ENCODE results near the gene ZNF385B. TPM values are rescaled to one million over a fixed set of nuclear protein-coding genes. Genes with fewer than 3 reads are reported as not detected.
A peak's percentile ranks its signal among the peaks of the same experiment; 100 is the strongest.

Gene ZNF385B
- total RNA-seq, 1 experiment from 2014 or later, result not detected

- Histone ChIP-seq H3K36me3 (ENCODE audit: insufficient read depth, low read length) (no peaks in the 10 kb centered on the region), H3K4me3 (ENCODE audit: low read length) (no peak overlapping the region), H3K4me1 (ENCODE audit: low read length) (no peaks in the 10 kb centered on the region), H4K20me1 (ENCODE audit: insufficient read depth, low read depth, low read length) (no peaks in the 10 kb centered on the region), H3K9ac (ENCODE audit: low read length) (no peak overlapping the region), H3K79me2 (ENCODE audit: low read length) (no peaks in the 10 kb centered on the region), H3K4me2 (ENCODE audit: low read depth, low read length, poor library complexity, severe bottlenecking) (no peak overlapping the region), H2AFZ (ENCODE audit: low read length) (no peak overlapping the region), H3K27me3 (ENCODE audit: low read length) (no peaks in the 10 kb centered on the region), H3K9me2 (replicated peaks; ENCODE audit: insufficient read depth, low read length) (no peaks in the 10 kb centered on the region), H3K27ac (ENCODE audit: low read length) (no peak overlapping the region), H3K9me3 (ENCODE audit: low read length) (no peaks in the 10 kb centered on the region)
- no peak for DNase-seq
These were observed 434.3 kb downstream of the ZNF385B start for GRCh38 chr2:179427065-179427464.

DNA sequence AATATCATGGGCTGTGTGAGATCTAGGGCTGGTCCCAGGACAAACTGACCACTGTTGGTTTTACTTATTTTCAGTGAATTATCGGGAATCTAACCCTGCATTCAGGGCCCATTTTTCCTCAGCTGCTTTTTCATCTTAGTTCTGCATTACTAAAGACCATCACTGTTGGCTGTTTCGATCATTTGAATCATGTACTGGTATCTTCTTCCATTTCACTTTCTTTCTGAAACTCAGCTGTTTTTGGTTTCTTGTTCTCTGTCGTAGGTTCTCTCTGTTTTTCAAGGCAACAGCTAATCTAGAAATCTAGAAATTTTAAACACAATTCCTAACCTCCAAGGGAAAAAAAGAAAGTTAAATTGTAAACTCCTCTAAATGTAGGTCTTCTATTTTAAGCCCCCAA is 436.8 kb downstream of the ZNF385B start:
- H3K9ac ChIP-seq (ENCODE audit: low read length), result no peak overlapping the region
- H4K20me1 ChIP-seq (ENCODE audit: insufficient read depth, low read depth, low read length), result no peaks in the 10 kb centered on the region
- H3K4me2 ChIP-seq (ENCODE audit: low read depth, low read length, poor library complexity, severe bottlenecking), result no peak overlapping the region
- H3K79me2 ChIP-seq (ENCODE audit: low read length), result no peaks in the 10 kb centered on the region
- H3K4me1 ChIP-seq (ENCODE audit: low read length), result no peaks in the 10 kb centered on the region
- no peaks in the 10 kb centered on the region for H3K9me3 ChIP-seq (ENCODE audit: low read length)
- H3K9me2 ChIP-seq (replicated peaks; ENCODE audit: insufficient read depth, low read length), result no peaks in the 10 kb centered on the region
- no peaks in the 10 kb centered on the region for H3K36me3 ChIP-seq (ENCODE audit: insufficient read depth, low read length)
- no peak for DNase-seq
- no peak overlapping the region for H3K4me3 ChIP-seq (ENCODE audit: low read length)
- H3K27ac ChIP-seq (ENCODE audit: low read length), result no peak overlapping the region
- H2AFZ ChIP-seq (ENCODE audit: low read length), result no peak overlapping the region
- H3K27me3 ChIP-seq (ENCODE audit: low read length), result no peaks in the 10 kb centered on the region

GRCh38 chr2:179422037-179422643 is 439.3 kb downstream of the ZNF385B start:
- no peak overlapping the region for H3K9ac ChIP-seq (ENCODE audit: low read length)
- H3K4me2 ChIP-seq (ENCODE audit: low read depth, low read length, poor library complexity, severe bottlenecking), result no peak overlapping the region
- no peaks in the 10 kb centered on the region for H3K27me3 ChIP-seq (ENCODE audit: low read length)
- H3K79me2 ChIP-seq (ENCODE audit: low read length), result no peaks in the 10 kb centered on the region
- no peaks in the 10 kb centered on the region for H3K36me3 ChIP-seq (ENCODE audit: insufficient read depth, low read length)
- no peaks in the 10 kb centered on the region for H3K9me3 ChIP-seq (ENCODE audit: low read length)
- H2AFZ ChIP-seq (ENCODE audit: low read length), result no peak overlapping the region
- no peaks in the 10 kb centered on the region for H3K9me2 ChIP-seq (replicated peaks; ENCODE audit: insufficient read depth, low read length)
- no peak overlapping the region for H3K4me3 ChIP-seq (ENCODE audit: low read length)
- H3K4me1 ChIP-seq (ENCODE audit: low read length), result no peaks in the 10 kb centered on the region
- no peak overlapping the region for H3K27ac ChIP-seq (ENCODE audit: low read length)
- DNase-seq, result peak; percentile 83
- no peaks in the 10 kb centered on the region for H4K20me1 ChIP-seq (ENCODE audit: insufficient read depth, low read depth, low read length)

DNA sequence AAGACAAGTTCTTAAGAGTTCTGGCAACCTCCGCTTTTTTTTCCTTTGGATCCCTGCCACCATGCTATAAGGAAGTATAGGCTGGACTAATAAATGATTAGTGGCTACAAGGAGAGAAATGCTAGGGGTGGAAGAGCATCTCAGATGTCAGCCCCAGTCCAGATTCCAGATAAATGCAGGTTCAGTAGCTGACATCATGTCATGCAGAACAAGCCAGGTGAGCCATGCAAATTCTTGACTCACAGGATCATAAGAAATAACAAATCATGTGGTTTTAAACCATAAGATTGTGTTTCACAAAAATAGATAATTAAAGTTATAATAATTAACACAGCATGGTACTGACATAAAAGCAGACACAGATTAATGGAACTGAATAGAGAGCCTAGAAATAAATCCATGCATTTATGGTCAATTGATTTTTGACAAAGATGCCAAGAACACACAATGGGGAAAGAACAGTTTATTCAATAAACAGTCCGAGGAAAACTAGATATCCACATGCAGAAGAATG is 443.9 kb downstream of the ZNF385B start:
- no peak overlapping the region for H3K4me3 ChIP-seq (ENCODE audit: low read length)
- no peak overlapping the region for H3K27ac ChIP-seq (ENCODE audit: low read length)
- no peaks in the 10 kb centered on the region for H3K9me2 ChIP-seq (replicated peaks; ENCODE audit: insufficient read depth, low read length)
- H2AFZ ChIP-seq (ENCODE audit: low read length), result no peak overlapping the region
- no peaks in the 10 kb centered on the region for H3K9me3 ChIP-seq (ENCODE audit: low read length)
- no peak for DNase-seq
- no peaks in the 10 kb centered on the region for H3K27me3 ChIP-seq (ENCODE audit: low read length)
- no peaks in the 10 kb centered on the region for H3K79me2 ChIP-seq (ENCODE audit: low read length)
- H3K36me3 ChIP-seq (ENCODE audit: insufficient read depth, low read length), result no peaks in the 10 kb centered on the region
- no peaks in the 10 kb centered on the region for H3K4me1 ChIP-seq (ENCODE audit: low read length)
- no peaks in the 10 kb centered on the region for H4K20me1 ChIP-seq (ENCODE audit: insufficient read depth, low read depth, low read length)
- H3K4me2 ChIP-seq (ENCODE audit: low read depth, low read length, poor library complexity, severe bottlenecking), result no peak overlapping the region
- no peak overlapping the region for H3K9ac ChIP-seq (ENCODE audit: low read length)

GRCh38 chr2:179412112-179412511 is 449.3 kb downstream of the ZNF385B start:
- no peak for DNase-seq
- Histone ChIP-seq H3K9me3 (ENCODE audit: low read length) (no peaks in the 10 kb centered on the region), H3K4me1 (ENCODE audit: low read length) (no peaks in the 10 kb centered on the region), H2AFZ (ENCODE audit: low read length) (no peak overlapping the region), H3K4me2 (ENCODE audit: low read depth, low read length, poor library complexity, severe bottlenecking) (no peak overlapping the region), H3K27me3 (ENCODE audit: low read length) (no peaks in the 10 kb centered on the region), H3K27ac (ENCODE audit: low read length) (no peak overlapping the region), H3K9me2 (replicated peaks; ENCODE audit: insufficient read depth, low read length) (no peaks in the 10 kb centered on the region), H3K79me2 (ENCODE audit: low read length) (no peaks in the 10 kb centered on the region), H3K36me3 (ENCODE audit: insufficient read depth, low read length) (no peaks in the 10 kb centered on the region), H3K9ac (ENCODE audit: low read length) (no peak overlapping the region), H3K4me3 (ENCODE audit: low read length) (no peak overlapping the region), H4K20me1 (ENCODE audit: insufficient read depth, low read depth, low read length) (no peaks in the 10 kb centered on the region)

DNA sequence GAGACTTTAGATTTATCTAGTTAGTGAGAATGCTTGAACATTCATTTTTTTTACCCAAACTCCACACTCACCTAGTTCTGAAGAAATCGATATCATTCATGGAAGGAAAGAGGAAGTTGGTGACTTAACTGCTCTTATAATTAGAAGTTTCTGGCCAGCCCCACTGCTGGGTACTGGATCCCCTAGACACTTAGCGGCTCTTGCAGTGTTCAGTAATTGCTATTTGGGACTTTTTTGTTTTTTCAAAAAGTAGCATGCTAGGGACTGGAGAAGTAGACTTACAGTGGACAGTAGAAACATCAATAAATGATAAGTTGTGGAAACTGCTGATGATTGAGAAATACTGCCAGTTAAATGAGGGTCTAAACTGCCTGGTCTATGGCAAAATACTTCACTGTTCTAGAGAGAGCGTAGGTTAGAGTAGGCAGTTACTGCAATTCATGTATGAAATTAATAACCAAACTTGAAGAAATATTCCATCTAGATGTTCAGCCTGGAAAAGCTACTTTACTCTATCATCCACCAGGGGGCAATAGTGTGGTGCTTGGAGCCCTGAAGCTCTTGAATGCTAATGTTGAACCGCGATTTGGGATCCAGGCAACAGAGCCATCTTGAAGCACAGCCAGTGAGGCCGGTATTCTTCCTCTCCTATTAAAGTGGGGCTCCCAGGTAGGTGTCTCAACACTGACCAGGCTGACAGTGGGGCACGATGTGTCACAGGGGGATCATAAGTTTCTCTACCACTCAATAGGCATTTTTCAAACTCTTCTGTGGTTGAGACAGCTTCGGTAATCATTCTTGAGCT is 450.7 kb downstream of the ZNF385B start:
- no peaks in the 10 kb centered on the region for H3K9me2 ChIP-seq (replicated peaks; ENCODE audit: insufficient read depth, low read length)
- H3K9ac ChIP-seq (ENCODE audit: low read length), result no peak overlapping the region
- no peaks in the 10 kb centered on the region for H4K20me1 ChIP-seq (ENCODE audit: insufficient read depth, low read depth, low read length)
- peak; percentile 84 for DNase-seq
- no peak overlapping the region for H3K4me3 ChIP-seq (ENCODE audit: low read length)
- no peak overlapping the region for H2AFZ ChIP-seq (ENCODE audit: low read length)
- H3K9me3 ChIP-seq (ENCODE audit: low read length), result no peaks in the 10 kb centered on the region
- no peaks in the 10 kb centered on the region for H3K36me3 ChIP-seq (ENCODE audit: insufficient read depth, low read length)
- H3K79me2 ChIP-seq (ENCODE audit: low read length), result no peaks in the 10 kb centered on the region
- H3K27ac ChIP-seq (ENCODE audit: low read length), result no peak overlapping the region
- no peak overlapping the region for H3K4me2 ChIP-seq (ENCODE audit: low read depth, low read length, poor library complexity, severe bottlenecking)
- no peaks in the 10 kb centered on the region for H3K4me1 ChIP-seq (ENCODE audit: low read length)
- no peaks in the 10 kb centered on the region for H3K27me3 ChIP-seq (ENCODE audit: low read length)

DNA sequence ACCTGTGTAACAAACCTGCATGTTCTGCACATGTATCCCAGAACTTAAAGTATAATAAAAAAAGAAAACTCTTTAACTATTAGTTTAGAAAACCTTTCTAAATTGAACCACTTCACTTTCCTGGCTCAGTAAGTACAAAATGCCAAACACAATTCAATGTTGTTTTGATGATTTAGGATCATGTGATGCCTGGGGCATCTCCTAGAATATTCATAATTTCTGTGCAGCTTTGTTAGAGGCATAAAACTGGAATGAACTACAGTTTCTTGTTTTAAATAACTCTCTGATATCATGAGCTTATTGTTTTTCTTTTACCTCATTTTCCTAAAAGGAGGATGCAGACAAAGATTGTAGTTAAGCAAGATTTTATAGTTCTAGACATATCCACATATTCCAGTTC is 457.8 kb downstream of the ZNF385B start:
- no peaks in the 10 kb centered on the region for H3K4me1 ChIP-seq (ENCODE audit: low read length)

DNA sequence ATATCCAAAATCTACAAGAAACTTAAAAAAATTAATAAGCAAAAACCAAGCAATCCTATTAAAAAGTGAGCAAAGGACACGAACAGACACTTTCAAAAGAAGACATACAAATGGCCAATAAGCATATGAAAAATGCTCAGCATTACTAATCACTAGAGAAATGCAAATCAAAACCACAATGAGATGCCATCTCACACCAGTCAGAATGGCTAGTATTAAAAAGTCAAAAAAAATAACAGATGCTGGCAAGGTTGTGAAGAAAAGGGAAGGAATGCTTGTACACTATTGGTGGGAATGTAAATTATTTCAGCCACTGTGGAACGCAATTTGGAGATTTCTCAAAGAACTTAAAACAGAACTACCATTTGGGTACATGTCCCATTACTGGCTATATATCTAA is 467.9 kb downstream of the ZNF385B start:
- DNase-seq, result no peak
- no peaks in the 10 kb centered on the region for H3K9me3 ChIP-seq (ENCODE audit: low read length)
- no peaks in the 10 kb centered on the region for H3K79me2 ChIP-seq (ENCODE audit: low read length)
- H3K4me2 ChIP-seq (ENCODE audit: low read depth, low read length, poor library complexity, severe bottlenecking), result no peak overlapping the region
- no peaks in the 10 kb centered on the region for H3K27me3 ChIP-seq (ENCODE audit: low read length)
- H3K9me2 ChIP-seq (replicated peaks; ENCODE audit: insufficient read depth, low read length), result no peaks in the 10 kb centered on the region
- H2AFZ ChIP-seq (ENCODE audit: low read length), result no peak overlapping the region
- H4K20me1 ChIP-seq (ENCODE audit: insufficient read depth, low read depth, low read length), result no peaks in the 10 kb centered on the region
- no peak overlapping the region for H3K9ac ChIP-seq (ENCODE audit: low read length)
- no peaks in the 10 kb centered on the region for H3K4me1 ChIP-seq (ENCODE audit: low read length)
- H3K36me3 ChIP-seq (ENCODE audit: insufficient read depth, low read length), result no peaks in the 10 kb centered on the region
- H3K27ac ChIP-seq (ENCODE audit: low read length), result no peak overlapping the region
- H3K4me3 ChIP-seq (ENCODE audit: low read length), result no peak overlapping the region

More for the DNA sequence above, 457.8 kb downstream of the ZNF385B start:
- Histone ChIP-seq H4K20me1 (ENCODE audit: insufficient read depth, low read depth, low read length) (no peaks in the 10 kb centered on the region), H3K9me2 (replicated peaks; ENCODE audit: insufficient read depth, low read length) (no peaks in the 10 kb centered on the region), H3K27me3 (ENCODE audit: low read length) (no peaks in the 10 kb centered on the region), H3K9me3 (ENCODE audit: low read length) (no peaks in the 10 kb centered on the region), H3K79me2 (ENCODE audit: low read length) (no peaks in the 10 kb centered on the region), H2AFZ (ENCODE audit: low read length) (no peak overlapping the region), H3K27ac (ENCODE audit: low read length) (no peak overlapping the region), H3K4me3 (ENCODE audit: low read length) (no peak overlapping the region), H3K9ac (ENCODE audit: low read length) (no peak overlapping the region), H3K36me3 (ENCODE audit: insufficient read depth, low read length) (no peaks in the 10 kb centered on the region), H3K4me2 (ENCODE audit: low read depth, low read length, poor library complexity, severe bottlenecking) (no peak overlapping the region)
- no peak for DNase-seq

All from Karpas-422 (cell line).